Measurements from ENCODE around the gene FBLN1. TPM values are rescaled to one million over a fixed set of nuclear protein-coding genes. Genes with fewer than 3 reads are reported as not detected.

Gene FBLN1
- total and polyA plus RNA-seq, 9 of the 15 experiments (the other 6 are each of a cell fraction or from before 2014, with no cell fraction given), result 0.66 TPM; not detected in 8

- Histone ChIP-seq H3K4me3 (no peak overlapping the region), H3K4me1 (replicated peaks in 1 of 2; ENCODE audit: control insufficient read depth in 2 of 2, insufficient read depth in 2 of 2, low read length in 2 of 2) (peaks cover 0 to 4% of the 10 kb centered on the region in 2 experiments; a peak in 2 of 5 replicates), H3K27me3 (ENCODE audit: control insufficient read depth in 2 of 2, insufficient read depth in 2 of 2, low read length in 2 of 2) (peaks cover 0 to 22% of the 10 kb centered on the region in 2 experiments; a peak in 3 of 5 replicates), H3K79me2 (ENCODE audit: control insufficient read depth, insufficient read depth, low read length) (no peaks in the 10 kb centered on the region), H3K9me3 (replicated peaks; ENCODE audit: control insufficient read depth, insufficient read depth, low read depth, low read length) (no peaks in the 10 kb centered on the region), H3K36me3 (ENCODE audit: control insufficient read depth, insufficient read depth, low read length) (no peaks in the 10 kb centered on the region), H4K20me1 (replicated peaks; ENCODE audit: control insufficient read depth, insufficient read depth, low read length) (no peaks in the 10 kb centered on the region), H3K4me2 (ENCODE audit: insufficient read depth, low read length) (no peak overlapping the region), H3K9ac (ENCODE audit: insufficient read depth in 1 of 2, low read depth in 2 of 2, low read length in 2 of 2) (no peak overlapping the region), H3K9me1 (ENCODE audit: control insufficient read depth, insufficient read depth, low read length) (no peaks in the 10 kb centered on the region), H2AFZ (ENCODE audit: low read depth, low read length) (no peak overlapping the region), H3K27ac (ENCODE audit: extremely low read depth, low read depth, low read length) (no peak overlapping the region)
- DNase-seq (ENCODE audit: extremely low read depth in 1 of 4, low spot score in 3 of 4), result no peak
- FAIRE-seq, result no peak
- in situ Hi-C loops (cut with MboI), result no loop called here
- no peak for ATAC-seq
- no peak for TF ChIP-seq ZNF23 (CRISPR knock-in tag; IDR thresholded peaks at IDR 0.05)
- intact Hi-C loops (cut with micrococcal nuclease), result loop anchor here (10.0 kb wide), 1 partner anchor 542 kb away; no protein-coding TSS in a partner anchor
- POLR2A ChIA-PET, result no interaction called here
- CTCF ChIA-PET (ENCODE audit: low intra/inter-chr PET ratio), result no interaction called here
- 12% methylated on average over 3 of the region's 3 CpGs for WGBS (ENCODE audit: insufficient coverage, low coverage, missing lambda C conversion rate)
- no TSS peak for BruUV-seq (replicated peaks)
Measured at GRCh38 chr22:45572444-45572843, 69.8 kb downstream of the FBLN1 start.

DNA sequence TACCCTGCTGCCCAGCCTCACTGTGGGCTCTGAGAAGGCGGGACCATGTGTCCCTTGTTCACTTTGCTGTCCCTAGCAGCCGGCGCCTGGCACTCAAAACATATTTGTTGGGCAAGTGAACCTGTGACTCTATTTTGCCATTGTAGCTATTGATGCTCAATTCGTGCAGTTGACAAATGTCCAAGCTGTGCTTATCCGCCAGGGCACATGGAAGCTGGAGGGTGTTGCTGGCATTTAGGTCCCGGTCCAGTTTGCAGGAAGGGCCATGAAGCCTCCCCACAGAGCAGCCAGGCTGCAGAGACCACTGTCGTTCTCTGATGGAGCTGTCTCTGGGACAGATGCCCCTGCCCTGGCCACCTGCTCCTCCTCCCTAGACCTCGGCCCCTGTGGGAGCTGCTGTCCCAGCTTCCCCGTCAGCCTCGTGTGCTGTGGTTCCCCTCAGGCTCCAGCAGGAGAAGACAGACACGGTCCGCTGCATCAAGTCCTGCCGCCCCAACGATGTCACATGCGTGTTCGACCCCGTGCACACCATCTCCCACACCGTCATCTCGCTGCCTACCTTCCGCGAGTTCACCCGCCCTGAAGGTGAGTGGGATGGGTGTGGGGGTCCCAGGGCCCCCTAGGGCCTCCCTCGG lies 71.5 kb downstream of the FBLN1 start:
- Histone ChIP-seq H2AFZ (ENCODE audit: low read depth, low read length) (no peak overlapping the region), H3K27me3 (ENCODE audit: control insufficient read depth in 2 of 2, insufficient read depth in 2 of 2, low read length in 2 of 2) (peaks cover 0 to 29% of the 10 kb centered on the region in 2 experiments; a peak in 3 of 5 replicates), H3K4me2 (ENCODE audit: insufficient read depth, low read length) (no peak overlapping the region), H4K20me1 (replicated peaks; ENCODE audit: control insufficient read depth, insufficient read depth, low read length) (no peaks in the 10 kb centered on the region; the same call in 1 of the 2 replicates), H3K27ac (ENCODE audit: extremely low read depth, low read depth, low read length) (no peak overlapping the region), H3K9me1 (ENCODE audit: control insufficient read depth, insufficient read depth, low read length) (no peaks in the 10 kb centered on the region), H3K9me3 (replicated peaks; ENCODE audit: control insufficient read depth, insufficient read depth, low read depth, low read length) (no peaks in the 10 kb centered on the region), H3K36me3 (ENCODE audit: control insufficient read depth, insufficient read depth, low read length) (no peaks in the 10 kb centered on the region), H3K79me2 (ENCODE audit: control insufficient read depth, insufficient read depth, low read length) (no peaks in the 10 kb centered on the region), H3K4me1 (replicated peaks in 1 of 2; ENCODE audit: control insufficient read depth in 2 of 2, insufficient read depth in 2 of 2, low read length in 2 of 2) (peaks cover 0 to 4% of the 10 kb centered on the region in 2 experiments; a peak in 2 of 5 replicates), H3K9ac (ENCODE audit: insufficient read depth in 1 of 2, low read depth in 2 of 2, low read length in 2 of 2) (no peak overlapping the region), H3K4me3 (no peak overlapping the region)
- TF ChIP-seq JUN (IDR thresholded peaks at IDR 0.05; ENCODE audit: borderline replicate concordance, low read depth, low read length) (no peak), JUN (CRISPR knock-in tag; IDR thresholded peaks at IDR 0.05; ENCODE audit: borderline replicate concordance) (no peak), ARID1B (IDR thresholded peaks at IDR 0.05) (no peak), FOSL1 (tag; conservative IDR thresholded peaks at IDR 0.05) (no peak), TCF7L2 (IDR thresholded peaks at IDR 0.05; ENCODE audit: low read depth, low read length) (no peak), PTBP1 (IDR thresholded peaks at IDR 0.05; ENCODE audit: low read depth, low read length) (no peak)
- ChIA-PET POLR2A (no interaction called here), CTCF (ENCODE audit: low intra/inter-chr PET ratio) (no interaction called here)
- intact Hi-C loops (cut with micrococcal nuclease), result loop anchor here (10.0 kb wide), 1 partner anchor 541 kb away; no protein-coding TSS in a partner anchor
- in situ Hi-C loops (cut with MboI), result no loop called here
- no peak for DNase-seq (ENCODE audit: extremely low read depth in 1 of 4, low spot score in 3 of 4)
- WGBS (ENCODE audit: insufficient coverage, low coverage, missing lambda C conversion rate), result 8% methylated on average over 15 of the region's 23 CpGs
- no peak; the same call in 2 of the 3 replicates for ATAC-seq
- no TSS peak for BruUV-seq (replicated peaks)
- FAIRE-seq, result no peak

Data from K562 (cell line).